Stomach (tissue), 9 donors: ENCODE results near the gene EEF1E1. TPM values are rescaled to one million over a fixed set of nuclear protein-coding genes. Genes with fewer than 3 reads are reported as not detected.

ENCODE experiments used
- DNase-seq, 2 donors: peaks; one replicate each; pipeline versions ENCODE4 v3.0.0 to v3.0.0-alpha.2; 2013 to 2019
- H3K27ac ChIP-seq, 5 donors: fragments of 200-600 bp in 4 of 5; sonication (generic) in 4 of 5; one replicate each; pipeline ENCODE4 v1.5.1; 2013 to 2019; ENCODE audit warnings: mild to moderate bottlenecking in 1 of 5, moderate library complexity in 1 of 5
- H3K27me3 ChIP-seq, 3 donors: fragments of 200-600 bp; sonication (generic); one replicate each; pipeline ENCODE4 v1.5.1; 2017 to 2019; ENCODE audit warnings: mixed run types in 1 of 3
- H3K36me3 ChIP-seq, 4 donors: fragments of 200-600 bp; sonication (generic); 1 replicate in 3 of 4; 2 replicates in 1 of 4; pipeline ENCODE4 v1.5.1; 2016 to 2019
- H3K4me1 ChIP-seq, 4 donors: fragments of 200-600 bp; sonication (generic); one replicate each; pipeline ENCODE4 v1.5.1; 2016 to 2019
- H3K4me3 ChIP-seq, 4 donors: fragments of 200-600 bp; sonication (generic) in 3 of 4; one replicate each; pipeline ENCODE4 v1.5.1; 2016 to 2019; ENCODE audit warnings: mild to moderate bottlenecking in 1 of 4
- H3K9me3 ChIP-seq, 4 donors: fragments of 200-600 bp; sonication (generic); one replicate each; pipeline ENCODE4 v1.5.1; 2016 to 2019
- CTCF ChIP-seq, 7 experiments: fragments of 450-650 bp in 4 of 7; fragments of 200-600 bp in 3 of 7; sonication (generic) in 3 of 7; IDR thresholded peaks; one replicate each; pipeline ENCODE4 v1.5.1; 2016 to 2019; ENCODE audit warnings: antibody characterized with exemption in 7 of 7, control low read depth in 2 of 7, mild to moderate bottlenecking in 1 of 7
- EP300 ChIP-seq: sonication (generic); formaldehyde crosslinking; IDR thresholded peaks from one replicate; pipeline ENCODE4 v1.6.1; 2017; ENCODE audit warnings: antibody characterized with exemption
- POLR2A ChIP-seq, 4 donors: fragments of 450-650 bp; IDR thresholded peaks; one replicate each; pipeline ENCODE4 v1.6.1; 2016; ENCODE audit warnings: antibody characterized with exemption in 4 of 4, control low read depth in 2 of 4, mild to moderate bottlenecking in 1 of 4, moderate library complexity in 1 of 4
- POLR2AphosphoS5 ChIP-seq, 3 donors: sonication (generic); formaldehyde crosslinking; IDR thresholded peaks; one replicate each; pipeline ENCODE4 v1.6.1; 2016; ENCODE audit warnings: antibody characterized with exemption in 3 of 3
- WGBS, 5 donors: extraction: QIAGEN DNeasy Blood & Tissue Kit in 3 of 5; methylation state at CpG; one replicate each; pipeline versions ENCODE4 v1.1.5 to v1.1.7; 2013 to 2018; 5-methylcytosine and 5-hydroxymethylcytosine counted together
- intact Hi-C: fragments of 100-400 bp; cut with DNase I; formaldehyde crosslinking; loops from one replicate; pipeline ENCODE4 v1.15.1; 2023; ENCODE audit warnings: low total_unique reads
- polyA plus RNA-seq, 3 donors: library from polyadenylated mRNA; stranded (reverse); fragments of 200-250 nt; gene quantifications; one replicate each; pipeline ENCODE4 v1.2.3, GENCODE V29; 2013
- total RNA-seq, 5 donors: library from RNA; depleted of rRNA; stranded (reverse); fragments of >200 nt; gene quantifications; one replicate each; pipeline versions ENCODE4 v1.1.0 to v1.2.3, GENCODE V29; 2014 to 2016
- donor health status: healthy with polysubstance abuse.
- donor health status: Bipolar disorder and iron deficiency.
- donor health status: healthy.

The EEF1E1 gene
- total and polyA plus RNA-seq, 8 donors, result 0.87 to 51.3 (median 28.4) TPM

GRCh38 chr6:8069151-8069550, 33.2 kb downstream of the EEF1E1 start:
- no peaks in the 10 kb centered on the region for H3K27me3 ChIP-seq
- no peak for TF ChIP-seq EP300
- no peak for TF ChIP-seq CTCF (IDR thresholded peaks at IDR 0.05)
- TF ChIP-seq POLR2AphosphoS5 (IDR thresholded peaks at IDR 0.05), result no peak
- no peak for TF ChIP-seq POLR2A (IDR thresholded peaks at IDR 0.05)
- H3K36me3 ChIP-seq, result no peaks in the 10 kb centered on the region
- H3K4me3 ChIP-seq, result no peak overlapping the region
- H3K27ac ChIP-seq, result no peak overlapping the region
- no peaks in the 10 kb centered on the region for H3K9me3 ChIP-seq
- H3K4me1 ChIP-seq, result peaks cover 0 to 8% (median 6%) of the 10 kb centered on the region in 4 donors
- WGBS, 5 donors, result 78 to 84% (median 82%) methylated on average over 4 of the region's 4 CpGs
- intact Hi-C loops, result no loop called here
- DNase-seq, result no peak

DNA sequence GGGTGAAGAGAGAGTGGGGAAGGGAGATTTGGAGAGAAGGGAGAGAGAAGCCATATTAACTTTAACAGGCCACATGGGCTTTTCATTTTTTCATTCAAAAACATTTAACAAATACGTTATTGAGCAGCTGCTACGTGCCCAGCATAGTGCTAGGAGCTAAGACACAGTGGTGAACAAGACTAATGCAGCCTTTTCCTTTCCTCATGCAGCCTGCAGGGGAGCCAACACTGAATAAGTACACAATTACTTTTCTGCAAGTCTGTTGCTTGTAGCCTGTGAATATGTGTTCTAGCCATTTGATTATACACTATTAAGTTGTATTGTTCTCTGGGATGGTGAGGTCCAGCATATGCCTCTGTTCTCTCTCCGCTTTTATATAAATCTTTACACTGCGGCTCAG, 36.2 kb downstream of the EEF1E1 start:
- Histone ChIP-seq H3K27ac (no peak overlapping the region), H3K36me3 (peaks cover 0 to 13% (median 7%) of the 10 kb centered on the region in 4 donors), H3K9me3 (no peaks in the 10 kb centered on the region), H3K4me3 (no peak overlapping the region), H3K27me3 (no peaks in the 10 kb centered on the region), H3K4me1 (peaks cover 0 to 19% (median 10%) of the 10 kb centered on the region in 4 donors)
- no peak for TF ChIP-seq POLR2A (IDR thresholded peaks at IDR 0.05)
- no peak for TF ChIP-seq CTCF (IDR thresholded peaks at IDR 0.05)
- no peak for TF ChIP-seq EP300
- TF ChIP-seq POLR2AphosphoS5 (IDR thresholded peaks at IDR 0.05), result no peak
- intact Hi-C loops, result no loop called here
- WGBS, 5 donors, result 90 to 96% (median 95%) methylated on average over 4 of the region's 4 CpGs
- no peak for DNase-seq

DNA sequence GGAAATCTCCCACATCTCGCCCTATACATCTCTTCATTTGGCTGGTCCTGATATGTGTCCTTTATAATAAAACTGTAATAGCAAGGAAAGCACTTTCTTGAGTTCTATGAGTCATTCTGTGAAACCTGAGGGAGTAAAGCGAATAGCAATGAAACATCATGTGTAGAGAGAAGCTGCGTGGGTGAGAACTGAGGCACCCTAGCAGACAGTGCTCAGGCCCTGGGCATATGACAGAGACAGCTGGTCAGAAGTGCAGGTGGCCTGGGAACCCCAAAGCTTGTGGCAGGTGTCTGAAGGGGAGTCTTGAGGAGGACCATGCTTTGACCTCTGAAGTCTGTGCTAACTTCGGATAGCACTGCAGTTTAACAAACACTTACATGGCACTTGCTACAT, 36.8 kb downstream of the EEF1E1 start:
- WGBS, 5 donors, result 76 to 89% (median 86%) methylated on average over 4 of the region's 4 CpGs
- DNase-seq, result no peak
- no peak overlapping the region for H3K27ac ChIP-seq
- no peak for TF ChIP-seq EP300
- TF ChIP-seq POLR2A (IDR thresholded peaks at IDR 0.05), result no peak
- TF ChIP-seq CTCF (IDR thresholded peaks at IDR 0.05), result no peak
- no peak for TF ChIP-seq POLR2AphosphoS5 (IDR thresholded peaks at IDR 0.05)
- H3K9me3 ChIP-seq, result no peaks in the 10 kb centered on the region
- H3K4me3 ChIP-seq, result no peak overlapping the region
- H3K27me3 ChIP-seq, result no peaks in the 10 kb centered on the region
- intact Hi-C loops, result no loop called here
- peaks cover 0 to 22% (median 10%) of the 10 kb centered on the region in 4 donors for H3K4me1 ChIP-seq
- peaks cover 0 to 15% (median 13%) of the 10 kb centered on the region in 4 donors for H3K36me3 ChIP-seq

DNA sequence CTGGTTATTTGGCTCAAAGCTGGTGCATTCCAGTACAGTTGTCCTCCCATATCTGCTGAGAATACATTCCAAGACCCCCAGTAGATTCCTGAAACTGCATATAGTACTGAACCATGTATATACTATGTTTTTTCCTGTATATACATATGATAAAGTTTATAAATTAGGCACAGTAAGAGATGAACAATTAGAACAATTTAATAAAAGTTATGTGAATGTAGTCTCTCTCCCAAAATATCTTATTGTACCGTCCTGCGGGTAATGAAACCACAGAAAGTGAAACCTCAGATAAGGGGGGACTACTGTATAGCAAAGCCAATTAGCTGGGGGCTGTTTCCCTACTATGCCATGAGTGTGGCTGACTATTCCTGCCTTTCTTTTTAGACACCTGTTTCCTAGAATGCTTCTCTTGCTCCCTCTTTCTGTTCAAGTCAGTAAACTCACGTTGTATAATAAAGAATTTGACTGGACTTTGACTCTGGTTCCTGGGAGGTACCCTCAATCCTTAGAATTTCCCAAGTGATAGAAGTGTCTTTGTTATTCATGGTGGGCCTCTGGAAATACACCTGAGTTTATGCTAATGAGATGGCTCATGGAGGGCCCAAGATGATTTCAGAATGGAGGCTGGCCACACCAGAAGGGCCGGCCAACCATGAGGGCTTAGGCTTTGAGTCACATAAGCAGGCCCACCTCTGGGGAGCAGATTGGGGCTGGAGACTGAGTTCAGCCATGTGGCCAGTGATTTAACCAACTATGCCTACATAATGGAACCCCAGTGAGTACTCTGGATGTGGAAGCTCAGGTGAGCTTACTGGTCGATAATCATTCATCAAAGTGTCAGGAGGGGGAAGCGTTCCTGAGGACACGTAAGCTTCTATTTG, 37.5 kb downstream of the EEF1E1 start:
- WGBS, 5 donors, result 65 to 76% (median 69%) methylated on average over 7 of the region's 7 CpGs
- Histone ChIP-seq H3K27me3 (no peaks in the 10 kb centered on the region), H3K36me3 (peaks cover 0 to 21% (median 18%) of the 10 kb centered on the region in 4 donors), H3K4me1 (peaks cover 0 to 29% (median 13%) of the 10 kb centered on the region in 4 donors), H3K27ac (peak overlapping the region; percentile 83 to 95 (median 92)), H3K9me3 (no peaks in the 10 kb centered on the region), H3K4me3 (peak overlapping the region; percentile 82 to 94 (median 87))
- no peak for TF ChIP-seq CTCF (IDR thresholded peaks at IDR 0.05)
- TF ChIP-seq EP300, result no peak
- no peak for TF ChIP-seq POLR2AphosphoS5 (IDR thresholded peaks at IDR 0.05)
- TF ChIP-seq POLR2A (IDR thresholded peaks at IDR 0.05), result no peak
- intact Hi-C loops, result no loop called here
- peak in 1 of 2 donors; percentile 48 for DNase-seq
